DLD1 (cell line): ENCODE data around the gene FLOT1.

ENCODE experiments used
- in situ Hi-C: cut with HindIII; loops from 2 replicates; pipeline ENCODE4 v1.10.0; 2017; ENCODE audit warnings: low sequenced_read_pairs

Gene FLOT1

DNA sequence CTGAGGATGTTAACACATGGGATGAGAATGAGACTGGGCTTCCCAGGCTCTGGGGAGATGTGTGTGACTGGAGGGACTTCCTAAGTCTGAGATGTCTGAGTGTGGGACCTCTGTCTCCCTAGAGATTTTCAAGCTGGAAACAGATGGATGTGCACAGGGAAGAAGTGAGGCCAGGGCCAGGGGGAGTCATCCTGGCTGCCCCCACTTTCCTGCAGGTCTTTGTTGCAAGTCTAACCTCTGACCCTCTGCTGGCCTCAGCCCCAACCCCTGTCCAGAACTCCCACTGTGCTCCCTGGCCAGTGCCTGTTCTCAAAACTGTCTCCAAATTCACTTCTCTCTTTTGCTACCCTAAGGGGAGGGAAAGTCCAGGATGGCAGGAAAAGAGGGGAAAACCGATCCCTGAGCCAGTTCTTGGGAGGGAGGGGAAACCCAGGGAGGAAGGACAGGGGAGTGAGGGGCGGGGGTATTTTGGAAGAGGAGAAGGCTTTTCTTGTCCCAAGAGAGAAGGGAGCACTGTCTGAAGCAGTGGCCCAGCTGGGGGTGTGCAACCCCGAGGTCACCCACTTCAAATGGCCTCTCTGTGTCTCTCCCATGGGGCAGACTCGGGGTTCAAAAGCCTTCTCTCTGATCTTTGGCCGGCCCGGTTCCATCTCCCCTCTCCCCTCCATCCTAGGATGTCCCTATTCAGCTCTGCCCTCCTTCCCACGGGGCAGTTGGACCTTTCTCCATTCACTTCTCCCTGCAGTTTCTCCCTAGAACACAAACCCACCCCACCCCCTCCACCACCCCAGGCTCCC is 59.1 kb downstream of the FLOT1 start:
- in situ Hi-C loops, result no loop called here

GRCh38 chr6:30682143-30683117 is 60.1 kb downstream of the FLOT1 start:
- in situ Hi-C loops, result no loop called here

GRCh38 chr6:30681766-30682142 is 60.7 kb downstream of the FLOT1 start:
- in situ Hi-C loops, result no loop called here

DNA sequence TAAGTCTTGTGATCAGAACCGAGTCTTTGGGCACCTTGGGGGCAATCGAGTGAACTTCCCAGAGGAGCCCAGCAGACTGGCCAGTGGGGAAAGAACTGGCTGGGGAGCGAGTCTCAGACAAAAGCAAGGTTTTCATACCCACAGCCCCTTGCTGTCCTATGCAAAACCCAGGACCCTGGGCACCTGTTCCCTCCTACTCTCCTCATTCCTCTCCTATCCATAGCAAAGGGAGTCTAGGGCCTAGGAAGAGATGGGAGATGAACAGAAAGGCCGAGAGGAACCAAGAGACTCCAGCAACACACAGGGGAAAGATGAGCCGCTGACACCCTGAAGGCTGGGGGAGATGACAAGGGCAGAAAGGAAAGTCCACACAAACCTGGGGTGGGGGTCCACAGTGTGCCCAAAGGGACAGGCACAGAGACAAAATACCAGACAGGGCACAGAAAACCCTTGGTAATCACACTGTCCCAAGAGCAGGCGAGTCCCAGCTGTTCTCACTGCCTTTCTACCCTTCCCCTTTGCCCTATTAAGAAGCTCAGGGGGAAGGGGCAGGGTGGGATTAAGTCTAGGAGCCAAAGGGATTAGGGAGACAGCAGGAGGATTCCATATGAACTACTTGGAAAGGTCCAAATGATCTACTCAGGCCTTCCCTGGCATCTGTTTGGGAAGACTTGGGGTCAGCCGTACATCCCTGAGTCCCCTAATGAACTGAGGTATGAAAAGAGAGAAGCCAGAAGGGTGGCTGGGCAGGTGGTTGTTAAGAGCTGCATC is 62.5 kb downstream of the FLOT1 start:
- in situ Hi-C loops, result no loop called here

GRCh38 chr6:30678964-30679726 is 63.3 kb downstream of the FLOT1 start:
- in situ Hi-C loops, result no loop called here
